Esophagus squamous epithelium (tissue), 4 donors: Measurements from ENCODE around the gene NKG7.

ENCODE experiments used
- CTCF ChIP-seq, 6 experiments: fragments of 450-650 bp in 4 of 6; fragments of 200-600 bp in 2 of 6; sonication (generic) in 2 of 6; IDR thresholded peaks; one replicate each; pipeline ENCODE4 v1.5.1; 2016 to 2019; ENCODE audit warnings: antibody characterized with exemption in 6 of 6, mild to moderate bottlenecking in 4 of 6, moderate library complexity in 4 of 6
- POLR2A ChIP-seq, 4 donors: fragments of 450-650 bp; IDR thresholded peaks; one replicate each; pipeline ENCODE4 v1.6.1; 2017; ENCODE audit warnings: antibody characterized with exemption in 4 of 4, mild to moderate bottlenecking in 4 of 4, moderate library complexity in 3 of 4

- peak in 1 of 4 donors; percentile 27 for TF ChIP-seq POLR2A (IDR thresholded peaks at IDR 0.05)
- TF ChIP-seq CTCF (IDR thresholded peaks at IDR 0.05) = no peak
Observed at GRCh38 chr19:51394050-51394836, 21.8 kb upstream of the NKG7 start.
